DND-41 (cell line): ENCODE results near the gene DLG1.

Experiments used
- ATAC-seq: fragments of 200-7000 bp; cut with Tn5 transposase; 3 replicates; pipeline ENCODE4 v1.9.1; 2021; ENCODE audit warnings: low read depth; ENCODE audit not compliant: insufficient read depth
- DNase-seq: peaks from one replicate; pipeline ENCODE4 v3.0.0-alpha.2; 2020
- H2AFZ ChIP-seq: 2 replicates; pipeline ENCODE4 v1.6.0; 2012; ENCODE audit warnings: low read depth, low read length
- H3K27ac ChIP-seq: 2 replicates; pipeline ENCODE4 v1.5.1; 2012; ENCODE audit warnings: low read length, inconsistent platforms
- H3K27me3 ChIP-seq: fragments of 200-600 bp; sonication (generic); 2 replicates; pipeline ENCODE4 v1.6.0; 2012; ENCODE audit warnings: low read length, mild to moderate bottlenecking, inconsistent platforms; ENCODE audit not compliant: insufficient read depth, poor library complexity
- H3K36me3 ChIP-seq: 2 replicates; pipeline ENCODE4 v1.5.1; 2012; ENCODE audit warnings: low read length, inconsistent platforms; ENCODE audit not compliant: insufficient read depth
- H3K4me1 ChIP-seq: 2 replicates; pipeline ENCODE4 v1.5.1; 2012; ENCODE audit warnings: mild to moderate bottlenecking, low read length; ENCODE audit not compliant: insufficient read depth
- H3K4me2 ChIP-seq: 2 replicates; pipeline ENCODE4 v1.6.0; 2012; ENCODE audit warnings: mild to moderate bottlenecking, moderate library complexity, low read length, inconsistent platforms; ENCODE audit not compliant: insufficient read depth
- H3K4me3 ChIP-seq, 2 experiments: fragments of 200-600 bp in 1 of 2; shearing (Covaris generic) in 1 of 2; 2 replicates each; pipeline ENCODE4 v1.5.1; 2012 to 2016; ENCODE audit warnings: inconsistent platforms in 2 of 2, low read length in 2 of 2, mild to moderate bottlenecking in 2 of 2, low read depth in 1 of 2, moderate library complexity in 1 of 2
- H3K79me2 ChIP-seq: 2 replicates; pipeline ENCODE4 v1.6.0; 2012; ENCODE audit warnings: low read length, inconsistent platforms; ENCODE audit not compliant: insufficient read depth
- H3K9ac ChIP-seq: 2 replicates; pipeline ENCODE4 v1.6.0; 2012; ENCODE audit warnings: low read depth, mild to moderate bottlenecking, inconsistent platforms, low read length, moderate library complexity
- H3K9me3 ChIP-seq: 2 replicates; pipeline ENCODE4 v1.5.1; 2012; ENCODE audit warnings: low read length, moderate library complexity, mild to moderate bottlenecking, inconsistent platforms; ENCODE audit not compliant: insufficient read depth, severe bottlenecking
- H4K20me1 ChIP-seq: 2 replicates; pipeline ENCODE4 v1.6.0; 2012; ENCODE audit warnings: low read length; ENCODE audit not compliant: insufficient read depth
- EZH2 ChIP-seq: IDR thresholded peaks from 3 replicates; pipeline ENCODE4 v1.6.1; 2012; ENCODE audit warnings: borderline replicate concordance, low read depth, mild to moderate bottlenecking, moderate library complexity, low read length, inconsistent platforms; ENCODE audit not compliant: severe bottlenecking
- TF ChIP-seq, protein P1 (sequence below): IDR thresholded peaks from 2 replicates; pipeline ENCODE4 v1.5.1; 2012; ENCODE audit warnings: borderline replicate concordance, low read length, moderate library complexity, mild to moderate bottlenecking; ENCODE audit not compliant: poor library complexity, severe bottlenecking; ENCODE audit errors: extremely low read depth

DLG1 gene

GRCh38 chr3:197023241-197023997 is 275.0 kb downstream of the DLG1 start:
- ATAC-seq = no peak
- Histone ChIP-seq H3K4me3 (no peak overlapping the region), H3K4me2 (no peak overlapping the region)

GRCh38 chr3:197022405-197023231 is 275.8 kb downstream of the DLG1 start:
- TF ChIP-seq EZH2 = no peak
- TF ChIP-seq, protein P1, sequence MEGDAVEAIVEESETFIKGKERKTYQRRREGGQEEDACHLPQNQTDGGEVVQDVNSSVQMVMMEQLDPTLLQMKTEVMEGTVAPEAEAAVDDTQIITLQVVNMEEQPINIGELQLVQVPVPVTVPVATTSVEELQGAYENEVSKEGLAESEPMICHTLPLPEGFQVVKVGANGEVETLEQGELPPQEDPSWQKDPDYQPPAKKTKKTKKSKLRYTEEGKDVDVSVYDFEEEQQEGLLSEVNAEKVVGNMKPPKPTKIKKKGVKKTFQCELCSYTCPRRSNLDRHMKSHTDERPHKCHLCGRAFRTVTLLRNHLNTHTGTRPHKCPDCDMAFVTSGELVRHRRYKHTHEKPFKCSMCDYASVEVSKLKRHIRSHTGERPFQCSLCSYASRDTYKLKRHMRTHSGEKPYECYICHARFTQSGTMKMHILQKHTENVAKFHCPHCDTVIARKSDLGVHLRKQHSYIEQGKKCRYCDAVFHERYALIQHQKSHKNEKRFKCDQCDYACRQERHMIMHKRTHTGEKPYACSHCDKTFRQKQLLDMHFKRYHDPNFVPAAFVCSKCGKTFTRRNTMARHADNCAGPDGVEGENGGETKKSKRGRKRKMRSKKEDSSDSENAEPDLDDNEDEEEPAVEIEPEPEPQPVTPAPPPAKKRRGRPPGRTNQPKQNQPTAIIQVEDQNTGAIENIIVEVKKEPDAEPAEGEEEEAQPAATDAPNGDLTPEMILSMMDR = no peak
- no peak overlapping the region for H2AFZ ChIP-seq
- no peaks in the 10 kb centered on the region for H3K27me3 ChIP-seq
- no peaks in the 10 kb centered on the region for H3K4me1 ChIP-seq
- H3K27ac ChIP-seq = no peak overlapping the region
- no peak overlapping the region for H3K9ac ChIP-seq
- no peaks in the 10 kb centered on the region for H3K79me2 ChIP-seq
- 0 out of 2 replicates have a peak, but pooled peaks cover 3% of the 10 kb centered on the region for H4K20me1 ChIP-seq
- no peak overlapping the region for H3K4me3 ChIP-seq
- no peak for ATAC-seq
- H3K9me3 ChIP-seq = no peaks in the 10 kb centered on the region
- peaks cover 4% of the 10 kb centered on the region; the same call in 1 of the 2 replicates for H3K36me3 ChIP-seq
- no peak for DNase-seq
- no peak overlapping the region for H3K4me2 ChIP-seq

More at GRCh38 chr3:197023241-197023997, 275.0 kb downstream of the DLG1 start:
- H2AFZ ChIP-seq = no peak overlapping the region
- no peaks in the 10 kb centered on the region for H3K79me2 ChIP-seq
- H3K9me3 ChIP-seq = no peaks in the 10 kb centered on the region
- H3K27ac ChIP-seq = no peak overlapping the region
- H3K9ac ChIP-seq = no peak overlapping the region
- no peak for DNase-seq
- no peak for TF ChIP-seq EZH2
- TF ChIP-seq, protein P1 = no peak
- H3K27me3 ChIP-seq = no peaks in the 10 kb centered on the region
- H3K36me3 ChIP-seq = peaks cover 4% of the 10 kb centered on the region; the same call in 1 of the 2 replicates
- 0 out of 2 replicates have a peak, but pooled peaks cover 3% of the 10 kb centered on the region for H4K20me1 ChIP-seq
- peaks cover under 1% of the 10 kb centered on the region; the same call in 1 of the 2 replicates for H3K4me1 ChIP-seq

DNA sequence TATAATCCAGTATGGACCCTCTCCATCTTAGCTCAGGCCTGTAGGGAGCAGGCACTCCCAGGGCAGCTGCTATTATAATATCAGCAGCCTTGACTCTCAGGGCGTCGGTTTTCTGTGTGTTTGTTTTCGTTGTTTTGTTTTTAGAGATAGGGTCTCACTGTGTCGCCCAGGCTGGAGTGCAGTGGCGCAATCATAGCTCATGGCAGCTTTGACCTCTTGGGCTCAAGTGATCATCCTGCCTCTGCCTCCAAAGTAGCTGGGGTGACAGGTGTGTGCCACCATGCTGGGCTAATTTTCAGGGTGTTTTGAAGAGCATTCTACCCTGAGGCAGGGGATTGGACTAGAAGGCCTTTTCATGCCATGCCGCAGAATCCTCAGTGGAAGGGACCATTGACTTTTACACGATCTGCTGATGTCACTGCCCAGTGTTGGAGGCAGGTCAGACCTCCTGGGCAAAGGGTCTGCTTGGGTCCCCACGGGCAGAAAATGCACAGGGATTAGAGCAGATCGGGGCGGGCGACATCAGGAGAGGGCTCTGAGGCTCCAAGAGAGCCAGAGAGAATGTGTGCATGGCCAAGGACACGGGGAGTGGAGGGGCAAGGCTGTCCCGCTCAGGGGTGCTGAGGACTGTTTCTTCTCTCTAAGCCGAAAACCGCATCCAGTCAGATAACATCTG is 276.5 kb downstream of the DLG1 start:
- Histone ChIP-seq H4K20me1 (0 out of 2 replicates have a peak, but pooled peaks cover 3% of the 10 kb centered on the region), H3K4me1 (no peaks in the 10 kb centered on the region), H3K79me2 (no peaks in the 10 kb centered on the region), H3K4me2 (no peak overlapping the region), H2AFZ (no peak overlapping the region), H3K4me3 (no peak overlapping the region), H3K27ac (no peak overlapping the region), H3K9me3 (no peaks in the 10 kb centered on the region), H3K27me3 (no peaks in the 10 kb centered on the region), H3K9ac (no peak overlapping the region), H3K36me3 (peaks cover 4% of the 10 kb centered on the region; the same call in 1 of the 2 replicates)
- no peak for DNase-seq
- ATAC-seq = no peak
- no peak for TF ChIP-seq EZH2
- TF ChIP-seq, protein P1 = no peak
